HCT116 (cell line): Measurements from ENCODE around the gene KLHL22. TPM values are rescaled to one million over a fixed set of nuclear protein-coding genes. Genes with fewer than 3 reads are reported as not detected.
A peak's percentile ranks its signal among the peaks of the same experiment; 100 is the strongest.

ENCODE experiments used
- ATAC-seq: fragments of 200-7000 bp; cut with Tn5 transposase; 2 replicates; pipeline ENCODE4 v1.9.1; 2020; ENCODE audit warnings: mild to moderate bottlenecking, moderate library complexity
- BruUV-seq: library from RNA; stranded (reverse); fragments of 400-500 nt; replicated peaks from 2 replicates; lab custom pipeline; 2021; lab: Mats Ljungman, UMichigan
- CTCF ChIA-PET: fragments of 300-600 bp; sonication (Branson Sonifier 250); formaldehyde crosslinking; loops from one replicate; lab custom pipeline; 2021; ENCODE audit warnings: antibody characterized with exemption; lab: Charles Lee
- POLR2A ChIA-PET: fragments of 300-600, 350-600 bp; sonication (Branson Sonifier 250); formaldehyde crosslinking; loops from one replicate; lab custom pipeline; 2021; ENCODE audit warnings: antibody characterized with exemption; lab: Charles Lee
- RAD21 ChIA-PET, 2 experiments: fragments of 300-600 bp; sonication (Branson Sonifier 250); formaldehyde crosslinking; loops; one replicate each; lab custom pipeline; 2023; ENCODE audit warnings: low total read pairs in 2 of 2; ENCODE audit not compliant: uncharacterized antibody in 2 of 2, unreplicated experiment in 2 of 2, low non-redundant PET in 1 of 2; lab: Charles Lee
- DNase-seq: peaks from one replicate; pipeline ENCODE4 v3.0.0-alpha.2; 2010; ENCODE audit warnings: low read depth, low spot score
- H2AFZ ChIP-seq: fragments of 200-600 bp; shearing (Covaris generic), sonication (generic); 2 replicates; pipeline ENCODE4 v1.6.1; 2017; ENCODE audit warnings: low read depth, mixed run types, mixed read lengths, antibody characterized with exemption, low read length; ENCODE audit not compliant: poor library complexity, severe bottlenecking
- H3K27ac ChIP-seq: 2 replicates; pipeline ENCODE4 v1.5.1; 2012; ENCODE audit warnings: low read depth, low read length
- H3K27me3 ChIP-seq: fragments of 200-600 bp; sonication (generic); 2 replicates; pipeline ENCODE4 v1.6.1; 2016; ENCODE audit warnings: mixed run types, low read length, mixed read lengths; ENCODE audit not compliant: insufficient read depth
- H3K36me3 ChIP-seq, 2 experiments: fragments of 200-500 bp in 1 of 2; fragments of 200-600 bp in 1 of 2; sonication (Bioruptor generic) in 1 of 2; sonication (generic) in 1 of 2; 2 replicates each; pipeline versions ENCODE4 v1.5.1 to v1.6.1; 2014 to 2016; ENCODE audit warnings: low read length in 2 of 2, inconsistent platforms in 1 of 2, mixed read lengths in 1 of 2, mixed run types in 1 of 2; ENCODE audit not compliant: insufficient read depth in 2 of 2, control insufficient read depth in 1 of 2
- H3K4me1 ChIP-seq, 2 experiments: fragments of 200-600 bp in 1 of 2; sonication (generic) in 1 of 2; 2 replicates each; pipeline versions ENCODE4 v1.5.1 to v1.6.1; 2012 to 2017; ENCODE audit warnings: low read length in 2 of 2, inconsistent platforms in 1 of 2, mild to moderate bottlenecking in 1 of 2, mixed read lengths in 1 of 2, mixed run types in 1 of 2, moderate library complexity in 1 of 2; ENCODE audit not compliant: insufficient read depth in 2 of 2, control insufficient read depth in 1 of 2
- H3K4me2 ChIP-seq: fragments of 200-600 bp; sonication (generic); 2 replicates; pipeline ENCODE4 v1.6.1; 2017; ENCODE audit warnings: mixed run types, low read length, mixed read lengths
- H3K4me3 ChIP-seq, 2 experiments: fragments of 200-600 bp in 1 of 2; sonication (generic) in 1 of 2; replicated peaks in 1 of 2; 2 replicates each; pipeline ENCODE4 v1.5.1; 2011 to 2016; ENCODE audit warnings: low read length in 2 of 2, control low read depth in 1 of 2, low read depth in 1 of 2, mild to moderate bottlenecking in 1 of 2, mixed read lengths in 1 of 2, mixed run types in 1 of 2
- H3K79me2 ChIP-seq: fragments of 200-600 bp; sonication (generic); 2 replicates; pipeline ENCODE4 v1.6.1; 2017; ENCODE audit warnings: mild to moderate bottlenecking, mixed run types, low read length, moderate library complexity, mixed read lengths; ENCODE audit not compliant: insufficient read depth
- H3K9ac ChIP-seq: fragments of 200-600 bp; sonication (generic); 2 replicates; pipeline ENCODE4 v1.6.1; 2016; ENCODE audit warnings: low read length, mixed read lengths
- H3K9me2 ChIP-seq: fragments of 200-600 bp; sonication (generic), shearing (Covaris generic); 2 replicates; pipeline ENCODE4 v1.6.1; 2017; ENCODE audit warnings: mixed run types, mild to moderate bottlenecking, moderate library complexity; ENCODE audit not compliant: insufficient read depth
- H3K9me3 ChIP-seq, 2 experiments: fragments of 200-500 bp in 1 of 2; fragments of 200-600 bp in 1 of 2; sonication (Bioruptor generic) in 1 of 2; sonication (generic) in 1 of 2; 2 replicates each; pipeline ENCODE4 v1.6.1; 2014 to 2017; ENCODE audit warnings: low read length in 2 of 2, mixed read lengths in 2 of 2, inconsistent platforms in 1 of 2, low read depth in 1 of 2, mild to moderate bottlenecking in 1 of 2, mixed run types in 1 of 2, moderate library complexity in 1 of 2; ENCODE audit not compliant: control insufficient read depth in 1 of 2, insufficient read depth in 1 of 2
- H4K20me1 ChIP-seq: fragments of 200-600 bp; sonication (generic), shearing (Covaris generic); 2 replicates; pipeline ENCODE4 v1.6.1; 2017; ENCODE audit warnings: mixed run types, mild to moderate bottlenecking, moderate library complexity; ENCODE audit not compliant: insufficient read depth
- CEBPB ChIP-seq: IDR thresholded peaks from 2 replicates; pipeline ENCODE4 v1.6.1; 2012; ENCODE audit warnings: low read depth
- EGR1 ChIP-seq: IDR thresholded peaks from 2 replicates; pipeline ENCODE4 v1.6.1; 2012; ENCODE audit warnings: low read depth
- FOSL1 ChIP-seq: IDR thresholded peaks from 2 replicates; pipeline ENCODE4 v1.6.1; 2012; ENCODE audit warnings: low read depth
- MAX ChIP-seq: IDR thresholded peaks from 2 replicates; pipeline ENCODE4 v1.6.1; 2012
- RAD21 ChIP-seq: IDR thresholded peaks from 2 replicates; pipeline ENCODE4 v1.6.1; 2012; ENCODE audit warnings: low read depth, mild to moderate bottlenecking
- SIN3A ChIP-seq: IDR thresholded peaks from 2 replicates; pipeline ENCODE4 v1.6.1; 2012; ENCODE audit warnings: low read depth
- SP1 ChIP-seq: IDR thresholded peaks from 2 replicates; pipeline ENCODE4 v1.6.1; 2012; ENCODE audit warnings: low read depth
- SRF ChIP-seq: IDR thresholded peaks from 2 replicates; pipeline ENCODE4 v1.6.1; 2012; ENCODE audit warnings: low read depth
- YY1 ChIP-seq: IDR thresholded peaks from 2 replicates; pipeline ENCODE4 v1.6.1; 2011; ENCODE audit warnings: low read length, low read depth, moderate library complexity, mild to moderate bottlenecking; ENCODE audit not compliant: insufficient replicate concordance; ENCODE audit errors: extremely low read depth
- ZNF274 ChIP-seq: fragments of 200-500 bp; sonication (Bioruptor generic); IDR thresholded peaks from 2 replicates; pipeline ENCODE4 v1.6.1; 2014; ENCODE audit warnings: mild to moderate bottlenecking, low read depth, low read length, inconsistent platforms
- intact Hi-C: fragments of 100-400 bp; cut with micrococcal nuclease; formaldehyde crosslinking; loops from 2 replicates; pipeline ENCODE4 v1.10.0; 2022
- total RNA-seq: library from RNA; stranded (reverse); gene quantifications from one replicate; pipeline ENCODE4 v1.2.1, GENCODE V29; 2021; ENCODE audit not compliant: unreplicated experiment

Gene KLHL22
- total RNA-seq, 1 experiment from 2014 or later = 16.4 TPM

- Histone ChIP-seq H3K4me2 (peak overlapping the region; percentile 90), H3K4me1 (peaks cover 25 to 53% of the 10 kb centered on the region in 2 experiments), H4K20me1 (no peaks in the 10 kb centered on the region), H2AFZ (no peak overlapping the region), H3K9ac (peak overlapping the region; percentile 79), H3K79me2 (peaks cover 71% of the 10 kb centered on the region), H3K9me3 (no peaks in the 10 kb centered on the region), H3K4me3 (peak overlapping the region; percentile 86 to 94), H3K27ac (peak overlapping the region; percentile 76), H3K27me3 (no peaks in the 10 kb centered on the region), H3K9me2 (no peaks in the 10 kb centered on the region), H3K36me3 (peaks cover 0 to 4% of the 10 kb centered on the region in 2 experiments; a peak in 1 of 4 replicates)
- TF ChIP-seq ZNF274 (no peak), SRF (no peak), SIN3A (no peak), YY1 (no peak), CEBPB (peak; percentile 48; the same call in 1 of the 2 replicates), MAX (peak; percentile 36; the same call in 1 of the 2 replicates), EGR1 (no peak), RAD21 (no peak), SP1 (peak; percentile 43), FOSL1 (peak; percentile 21; the same call in 1 of the 2 replicates)
- intact Hi-C loops = no loop called here
- BruUV-seq = no TSS peak
- DNase-seq (no peak), ATAC-seq (peak; percentile 68)
- CTCF ChIA-PET = interaction anchor here (0.8 to 1.7 kb wide), 3 partner anchors 14 to 60 kb away, joined by 3 to 4 read pairs (median 3); no protein-coding TSS in a partner anchor
- RAD21 ChIA-PET = interaction anchor here in 1 of 2 experiments (0.6 kb wide), 1 partner anchor 22 kb away, joined by 4 read pairs; no protein-coding TSS in a partner anchor
- POLR2A ChIA-PET = no interaction called here
These were observed 13.9 kb upstream of the KLHL22 start for GRCh38 chr22:20509344-20510047.
